Endothelial cell of umbilical vein (primary cell): ENCODE measurements around the gene SGCD. TPM values are rescaled to one million over a fixed set of nuclear protein-coding genes. Genes with fewer than 3 reads are reported as not detected.

Source experiments
- BruUV-seq: library from RNA; stranded (reverse); fragments of 400-500 nt; replicated peaks from 2 replicates; lab custom pipeline; 2021; lab: Mats Ljungman, UMichigan
- CTCF ChIA-PET: fragments of 300-600, 350-600 bp; sonication (Branson Sonifier 250); formaldehyde crosslinking; loops from one replicate; lab custom pipeline; 2021; ENCODE audit warnings: antibody characterized with exemption, inconsistent platforms; lab: Charles Lee
- POLR2A ChIA-PET: fragments of 300-600, 350-600 bp; sonication (Branson Sonifier 250); formaldehyde crosslinking; loops from one replicate; lab custom pipeline; 2021; ENCODE audit warnings: antibody characterized with exemption, inconsistent platforms; lab: Charles Lee
- DNase-seq: peaks from one replicate; pipeline ENCODE4 v3.0.0-alpha.2; 2011; ENCODE audit warnings: low read depth, low spot score
- FAIRE-seq: peaks from 2 replicates; lab custom pipeline; 2011; peaks lifted over from hg19 to GRCh38; lab: Jason Lieb, UNC
- H2AFZ ChIP-seq: 2 replicates; pipeline ENCODE4 v1.6.0; 2012; ENCODE audit warnings: low read depth, low read length, control low read depth, inconsistent platforms
- H3K27ac ChIP-seq: 2 replicates; pipeline ENCODE4 v1.5.1; 2011; ENCODE audit warnings: low read depth, mild to moderate bottlenecking, control low read depth, low read length, moderate library complexity; ENCODE audit not compliant: insufficient read depth
- H3K27me3 ChIP-seq, 2 experiments: 2 replicates each; pipeline versions ENCODE4 v1.6.0 to v1.6.1; 2011; ENCODE audit warnings: low read length in 2 of 2, mixed read lengths in 1 of 2; ENCODE audit not compliant: control insufficient read depth in 2 of 2, insufficient read depth in 2 of 2
- H3K36me3 ChIP-seq, 2 experiments: 2 replicates in 1 of 2; 3 replicates in 1 of 2; pipeline ENCODE4 v1.5.1; 2011; ENCODE audit warnings: low read length in 2 of 2, mild to moderate bottlenecking in 1 of 2, moderate library complexity in 1 of 2; ENCODE audit not compliant: control insufficient read depth in 2 of 2, insufficient read depth in 2 of 2; ENCODE audit errors: extremely low read depth in 1 of 2
- H3K4me1 ChIP-seq: 3 replicates; pipeline ENCODE4 v1.5.1; 2011; ENCODE audit warnings: mild to moderate bottlenecking, low read length; ENCODE audit not compliant: control insufficient read depth, insufficient read depth; ENCODE audit errors: extremely low read depth
- H3K4me2 ChIP-seq: 2 replicates; pipeline ENCODE4 v1.6.1; 2011; ENCODE audit warnings: low read length, control low read depth, mixed read lengths; ENCODE audit not compliant: insufficient read depth
- H3K4me3 ChIP-seq, 3 experiments: fragments of 200-600 bp in 1 of 3; sonication (generic), shearing (Covaris generic) in 1 of 3; replicated peaks in 1 of 3; 2 replicates each; pipeline ENCODE4 v1.5.1; 2011 to 2016; ENCODE audit warnings: control low read depth in 3 of 3, low read length in 3 of 3, mild to moderate bottlenecking in 2 of 3, inconsistent platforms in 1 of 3, low read depth in 1 of 3, moderate library complexity in 1 of 3; ENCODE audit not compliant: insufficient read depth in 1 of 3
- H3K79me2 ChIP-seq: 2 replicates; pipeline ENCODE4 v1.6.0; 2012; ENCODE audit warnings: low read length, inconsistent platforms; ENCODE audit not compliant: control insufficient read depth, insufficient read depth
- H3K9ac ChIP-seq: replicated peaks from 2 replicates; pipeline ENCODE3; 2011; ENCODE audit warnings: low read length, control low read depth; ENCODE audit not compliant: insufficient read depth; ENCODE audit errors: extremely low read depth
- H3K9me1 ChIP-seq: replicated peaks from 3 replicates; pipeline ENCODE4 v1.6.0; 2011; ENCODE audit warnings: mild to moderate bottlenecking, low read length; ENCODE audit not compliant: control insufficient read depth, insufficient read depth; ENCODE audit errors: extremely low read depth
- H3K9me3 ChIP-seq: replicated peaks from 2 replicates; pipeline ENCODE4 v1.5.1; 2012; ENCODE audit warnings: low read length, inconsistent platforms; ENCODE audit not compliant: control insufficient read depth, insufficient read depth
- H4K20me1 ChIP-seq: replicated peaks from 2 replicates; pipeline ENCODE3; 2011; ENCODE audit warnings: mild to moderate bottlenecking, low read length; ENCODE audit not compliant: control insufficient read depth, insufficient read depth; ENCODE audit errors: extremely low read depth
- EZH2 ChIP-seq: IDR thresholded peaks from 2 replicates; pipeline ENCODE4 v1.6.1; 2012; ENCODE audit warnings: borderline replicate concordance, low read depth, mild to moderate bottlenecking, moderate library complexity, low read length, inconsistent platforms; ENCODE audit not compliant: severe bottlenecking
- FOS ChIP-seq: IDR thresholded peaks from 2 replicates; pipeline ENCODE4 v1.6.1; 2011; ENCODE audit warnings: mild to moderate bottlenecking, low read length, moderate library complexity, borderline replicate concordance; ENCODE audit not compliant: insufficient read depth
- GATA2 ChIP-seq: IDR thresholded peaks from 2 replicates; pipeline ENCODE4 v1.7.0; 2011; ENCODE audit warnings: low read depth, mild to moderate bottlenecking, moderate library complexity, mixed read lengths, low read length; ENCODE audit not compliant: insufficient read length, insufficient read depth
- JUN ChIP-seq: IDR thresholded peaks from 2 replicates; pipeline ENCODE4 v1.6.1; 2011; ENCODE audit warnings: borderline replicate concordance, low read depth; ENCODE audit not compliant: insufficient read length, insufficient read depth
- MYC ChIP-seq: IDR thresholded peaks from one replicate; pipeline ENCODE4 v1.6.1; 2011; ENCODE audit warnings: mild to moderate bottlenecking, low read depth, low read length
- POLR2A ChIP-seq: IDR thresholded peaks from 2 replicates; pipeline ENCODE4 v1.6.1; 2012; ENCODE audit warnings: low read depth, mild to moderate bottlenecking, control low read depth, low read length
- POLR2AphosphoS5 ChIP-seq: IDR thresholded peaks from 2 replicates; pipeline ENCODE4 v1.6.1; 2012; ENCODE audit warnings: low read depth, mild to moderate bottlenecking, control low read depth, low read length, moderate library complexity; ENCODE audit not compliant: insufficient read depth
- dilution Hi-C: fragments of 300-500 bp; cut with MboI; formaldehyde crosslinking; loops from one replicate; pipeline ENCODE4 v1.15.0; 2019; ENCODE audit warnings: low sequenced_read_pairs; ENCODE audit not compliant: extremely low pct_ligation_motif_present
- intact Hi-C: fragments of 100-400 bp; cut with micrococcal nuclease; formaldehyde crosslinking; loops from one replicate; pipeline ENCODE4 v1.10.0; 2022
- polyA plus RNA-seq, 4 experiments: library from polyadenylated mRNA; depleted of rRNA in 3 of 4; stranded (reverse) in 3 of 4; unstranded in 1 of 4; fragments of >200 nt; gene quantifications; 2 replicates each; pipeline versions ENCODE4 v1.2.1 to v1.2.3, GENCODE V29; 2011 to 2012; ENCODE audit warnings: missing spikeins in 1 of 4
- total RNA-seq: library from RNA; stranded (reverse); gene quantifications from 2 replicates; pipeline ENCODE4 v1.2.3, GENCODE V29; 2021
- TF ChIP-seq, protein P1 (sequence below): IDR thresholded peaks from 2 replicates; pipeline ENCODE4 v1.6.1; 2011; ENCODE audit not compliant: insufficient read depth, insufficient read length
- TF ChIP-seq, protein P2 (sequence below), 2 donors: IDR thresholded peaks; 1 replicate in 1 of 2; 2 replicates in 1 of 2; pipeline ENCODE4 v1.5.1; 2011; ENCODE audit warnings: low read length in 2 of 2, mild to moderate bottlenecking in 2 of 2, moderate library complexity in 2 of 2, control low read depth in 1 of 2, inconsistent platforms in 1 of 2, low read depth in 1 of 2; ENCODE audit not compliant: insufficient read depth in 1 of 2; ENCODE audit errors: extremely low read depth in 1 of 2

Gene SGCD
- total and polyA plus RNA-seq, 2 donors (not counting 3 experiments of a cell fraction or from before 2014, with no cell fraction given), result not detected

DNA sequence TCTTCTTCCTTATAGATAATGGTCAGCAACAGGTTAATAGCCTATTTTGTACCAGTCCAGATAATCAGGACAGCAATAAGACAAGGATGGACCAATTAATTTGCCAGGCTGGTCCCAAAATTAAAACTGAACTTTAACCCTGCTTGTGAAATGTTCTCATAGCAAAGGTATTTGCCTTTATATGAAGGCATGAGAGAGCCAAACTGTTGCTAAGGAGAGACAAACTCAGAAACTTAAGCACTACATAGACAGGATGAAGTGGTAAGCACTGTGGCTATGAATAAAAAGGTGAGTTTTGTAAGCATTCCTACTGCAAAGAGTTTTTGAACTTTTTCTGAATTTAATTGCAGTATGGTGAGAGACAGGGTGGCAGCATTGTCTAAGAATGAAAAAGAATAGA, 348.4 kb downstream of the SGCD start:
- H3K4me2 ChIP-seq, result no peak overlapping the region
- dilution Hi-C loops (no loop called here), intact Hi-C loops (no loop called here)

More for the DNA sequence above, 348.4 kb downstream of the SGCD start:
- ChIA-PET POLR2A (no interaction called here), CTCF (no interaction called here)
- no TSS peak for BruUV-seq
- Histone ChIP-seq H3K4me1 (no peaks in the 10 kb centered on the region), H3K4me3 (no peak overlapping the region), H3K27ac (no peak overlapping the region), H3K79me2 (no peaks in the 10 kb centered on the region), H3K9ac (no peak overlapping the region), H4K20me1 (no peaks in the 10 kb centered on the region), H3K9me3 (no peaks in the 10 kb centered on the region), H3K36me3 (no peaks in the 10 kb centered on the region), H2AFZ (no peak overlapping the region), H3K27me3 (no peaks in the 10 kb centered on the region), H3K9me1 (no peaks in the 10 kb centered on the region)
- no peak for FAIRE-seq
- TF ChIP-seq POLR2AphosphoS5, result no peak
- TF ChIP-seq GATA2, result no peak
- TF ChIP-seq MYC, result no peak
- TF ChIP-seq FOS, result no peak
- TF ChIP-seq JUN, result no peak
- TF ChIP-seq, protein P1, sequence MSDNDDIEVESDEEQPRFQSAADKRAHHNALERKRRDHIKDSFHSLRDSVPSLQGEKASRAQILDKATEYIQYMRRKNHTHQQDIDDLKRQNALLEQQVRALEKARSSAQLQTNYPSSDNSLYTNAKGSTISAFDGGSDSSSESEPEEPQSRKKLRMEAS, result no peak
- TF ChIP-seq, protein P2, sequence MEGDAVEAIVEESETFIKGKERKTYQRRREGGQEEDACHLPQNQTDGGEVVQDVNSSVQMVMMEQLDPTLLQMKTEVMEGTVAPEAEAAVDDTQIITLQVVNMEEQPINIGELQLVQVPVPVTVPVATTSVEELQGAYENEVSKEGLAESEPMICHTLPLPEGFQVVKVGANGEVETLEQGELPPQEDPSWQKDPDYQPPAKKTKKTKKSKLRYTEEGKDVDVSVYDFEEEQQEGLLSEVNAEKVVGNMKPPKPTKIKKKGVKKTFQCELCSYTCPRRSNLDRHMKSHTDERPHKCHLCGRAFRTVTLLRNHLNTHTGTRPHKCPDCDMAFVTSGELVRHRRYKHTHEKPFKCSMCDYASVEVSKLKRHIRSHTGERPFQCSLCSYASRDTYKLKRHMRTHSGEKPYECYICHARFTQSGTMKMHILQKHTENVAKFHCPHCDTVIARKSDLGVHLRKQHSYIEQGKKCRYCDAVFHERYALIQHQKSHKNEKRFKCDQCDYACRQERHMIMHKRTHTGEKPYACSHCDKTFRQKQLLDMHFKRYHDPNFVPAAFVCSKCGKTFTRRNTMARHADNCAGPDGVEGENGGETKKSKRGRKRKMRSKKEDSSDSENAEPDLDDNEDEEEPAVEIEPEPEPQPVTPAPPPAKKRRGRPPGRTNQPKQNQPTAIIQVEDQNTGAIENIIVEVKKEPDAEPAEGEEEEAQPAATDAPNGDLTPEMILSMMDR (IDR thresholded peaks at IDR 0.05; ENCODE audit: extremely low read depth in 1 of 2, insufficient read depth in 1 of 2, low read depth in 1 of 2, low read length in 2 of 2), result no peak
- no peak for TF ChIP-seq EZH2
- no peak for TF ChIP-seq POLR2A
- DNase-seq, result no peak
